NCI-H524 treated with DMSO at 0.1 percent for 48 hours (cell line): ENCODE data around the gene KLF14.
"Not testable (repeated sequence)": the region's sequence is repeated elsewhere in the genome, so short reads cannot be mapped to it uniquely, and the experiment has no call there.

Experiments
- DNase-seq: peaks from one replicate; lab custom pipeline; 2025; lab: John Stamatoyannopoulos, UW

KLF14 gene

GRCh38 chr7:130733931-130734814 is at the start of gene KLF14:
KLF14 (minus strand) TSS chr7:130734207; CDS start chr7:130734033, 174 bp downstream.
- no peak for DNase-seq

DNA sequence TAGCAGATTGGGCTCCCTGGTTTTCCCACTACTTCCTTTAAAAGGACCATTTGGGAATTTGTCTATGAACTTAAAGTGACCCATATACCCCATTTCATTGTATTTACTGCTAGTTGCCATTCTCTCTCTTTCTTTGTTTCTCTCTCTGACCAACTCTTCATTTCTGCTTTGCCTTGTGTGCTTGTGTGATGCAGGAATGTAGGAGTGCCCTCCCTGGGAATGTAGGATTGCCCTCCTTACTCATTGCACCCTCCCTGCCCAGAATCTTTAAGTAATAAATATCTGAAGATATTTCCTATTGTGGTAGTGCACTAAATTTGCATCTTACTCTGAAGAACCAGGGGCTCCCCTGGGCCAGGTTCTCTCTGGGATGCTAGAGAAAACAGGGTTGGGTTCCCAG is 47.3 kb upstream of the KLF14 start:
- no peak for DNase-seq

DNA sequence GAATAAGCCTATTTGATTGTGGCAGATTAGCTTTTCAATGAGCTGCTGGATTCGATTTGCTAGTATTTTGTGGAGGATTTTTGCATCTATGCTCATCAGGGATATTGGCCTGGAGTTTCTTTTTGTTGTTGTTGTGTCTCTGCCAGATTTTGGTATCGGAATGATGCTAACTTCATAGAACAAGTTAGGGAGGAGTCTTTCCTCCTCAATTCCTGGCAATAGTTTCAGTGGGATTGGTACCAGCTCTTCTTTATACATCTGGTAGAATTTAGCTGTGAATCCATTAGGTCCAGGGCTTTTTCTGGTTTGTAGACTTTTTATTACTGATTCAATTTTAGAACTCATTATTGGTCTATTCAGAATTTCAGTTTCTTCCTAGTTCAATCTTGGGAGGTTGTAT is 43.4 kb upstream of the KLF14 start:
- no peak for DNase-seq

GRCh38 chr7:130772456-130772855 is 38.4 kb upstream of the KLF14 start:
- not testable (repeated sequence) for DNase-seq

- no peak for DNase-seq
Measured at GRCh38 chr7:130768854-130769253, 34.8 kb upstream of the KLF14 start.

- not testable (repeated sequence) for DNase-seq
Measured at GRCh38 chr7:130764569-130764968, 30.6 kb upstream of the KLF14 start.

DNA sequence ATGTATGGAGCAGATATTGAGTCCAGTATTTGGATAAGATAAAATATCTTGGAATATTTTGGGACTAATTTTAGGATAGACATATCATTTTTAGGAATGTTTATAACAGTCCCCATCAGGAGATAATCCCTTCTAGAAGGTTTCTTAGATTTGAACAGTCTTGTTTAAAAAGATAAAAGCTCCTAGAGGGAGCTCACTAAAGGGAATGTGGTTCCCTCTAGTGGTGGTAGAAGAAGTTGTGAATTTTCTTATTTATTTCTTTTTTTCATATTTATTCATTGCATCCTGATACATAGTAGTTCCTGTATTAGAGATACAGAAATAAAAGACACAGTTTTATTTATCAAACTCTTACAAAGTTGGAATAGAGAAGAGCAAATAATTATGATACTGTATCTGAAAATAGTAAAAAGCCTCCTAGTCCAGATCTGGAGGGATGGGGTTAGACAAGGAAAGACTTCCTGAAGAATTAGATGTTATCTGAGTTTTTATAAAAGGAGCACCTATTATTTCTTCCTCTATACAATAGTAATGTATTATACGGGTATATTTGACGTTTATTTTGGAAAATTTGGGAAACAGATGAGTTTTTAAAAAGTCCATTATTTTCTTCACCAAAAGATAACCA is 24.5 kb upstream of the KLF14 start:
- DNase-seq: no peak

DNA sequence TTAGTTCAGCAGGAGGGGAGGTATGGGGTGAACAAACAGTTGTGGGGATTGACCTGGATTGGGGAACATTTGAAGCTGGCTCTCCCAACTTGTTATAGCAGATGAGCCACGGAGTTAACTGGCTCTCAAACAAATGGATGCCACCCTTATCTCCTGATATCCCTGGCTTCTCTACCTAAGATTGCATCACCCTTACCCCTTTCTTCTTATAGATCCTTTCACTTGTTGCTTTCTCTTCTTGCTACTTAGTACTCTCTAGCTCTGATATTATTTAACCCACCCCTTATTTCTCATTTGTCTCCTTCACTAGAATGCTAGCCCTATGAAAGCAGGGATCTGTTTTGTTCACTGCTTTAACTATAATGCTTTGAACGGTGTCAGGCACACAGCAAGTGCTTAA is 22.3 kb upstream of the KLF14 start:
- DNase-seq: no peak

DNA sequence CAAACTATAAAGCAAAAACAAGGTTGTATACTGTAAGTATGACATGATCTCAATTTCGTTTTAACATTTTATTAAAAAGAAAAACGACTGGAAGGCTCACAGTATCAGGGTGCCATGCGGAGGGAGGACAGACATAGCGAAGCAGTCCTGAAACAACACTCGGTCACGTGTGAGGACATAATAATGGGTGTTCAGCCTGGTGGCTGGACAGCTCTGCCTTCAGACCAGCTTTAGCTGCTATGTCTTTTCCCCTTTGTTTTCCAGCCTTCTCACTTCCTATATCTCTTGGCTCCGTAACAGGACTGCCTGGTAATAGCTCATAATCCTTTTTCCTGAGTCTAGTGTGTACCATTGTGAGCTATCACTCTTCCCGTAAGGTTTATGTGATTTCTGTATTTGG is 18.4 kb upstream of the KLF14 start:
- no peak for DNase-seq

DNA sequence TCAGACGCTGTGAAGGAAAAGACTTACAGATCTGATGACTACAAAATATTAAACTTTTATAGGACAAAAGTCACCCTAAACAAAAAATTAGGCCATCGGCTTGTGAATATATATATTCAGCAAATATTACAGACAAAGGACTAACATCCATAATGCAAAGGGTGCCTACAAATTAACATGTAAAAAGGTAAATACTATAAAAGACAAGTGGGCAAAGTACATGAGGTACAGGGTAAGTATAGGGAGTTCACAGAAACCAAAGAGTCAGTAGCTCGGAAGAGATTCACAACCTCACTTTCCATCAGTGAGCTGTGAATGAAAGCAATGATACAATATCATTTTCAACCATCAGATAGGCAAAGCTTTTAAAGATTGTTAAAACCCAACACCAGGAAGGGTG is 16.7 kb upstream of the KLF14 start:
- no peak for DNase-seq

- no peak for DNase-seq
Measured at GRCh38 chr7:130748531-130749389, 14.8 kb upstream of the KLF14 start.

GRCh38 chr7:130741331-130741995 is 7.5 kb upstream of the KLF14 start:
- DNase-seq: peak; percentile 85

DNA sequence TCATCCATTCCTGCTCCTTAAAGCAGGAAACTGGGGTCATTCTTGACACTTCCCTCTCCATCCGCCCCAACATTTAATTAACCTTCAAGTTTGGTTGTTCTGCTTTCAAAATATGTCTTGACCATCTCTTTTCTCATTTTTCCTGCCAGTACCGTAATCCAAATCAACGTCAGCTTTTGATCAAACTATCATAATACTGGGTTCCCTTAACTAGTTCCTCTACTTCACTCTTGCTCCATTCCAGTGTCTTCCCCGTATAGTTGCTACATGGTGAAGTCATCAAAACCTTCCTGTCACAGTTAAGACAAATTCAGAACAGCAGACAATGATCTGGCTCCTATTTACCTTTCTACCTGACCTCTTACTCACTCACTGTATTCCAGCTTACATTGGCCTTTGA is 6.6 kb upstream of the KLF14 start:
- DNase-seq: no peak

GRCh38 chr7:130736298-130736900 is 2.4 kb upstream of the KLF14 start:
- no peak for DNase-seq

DNA sequence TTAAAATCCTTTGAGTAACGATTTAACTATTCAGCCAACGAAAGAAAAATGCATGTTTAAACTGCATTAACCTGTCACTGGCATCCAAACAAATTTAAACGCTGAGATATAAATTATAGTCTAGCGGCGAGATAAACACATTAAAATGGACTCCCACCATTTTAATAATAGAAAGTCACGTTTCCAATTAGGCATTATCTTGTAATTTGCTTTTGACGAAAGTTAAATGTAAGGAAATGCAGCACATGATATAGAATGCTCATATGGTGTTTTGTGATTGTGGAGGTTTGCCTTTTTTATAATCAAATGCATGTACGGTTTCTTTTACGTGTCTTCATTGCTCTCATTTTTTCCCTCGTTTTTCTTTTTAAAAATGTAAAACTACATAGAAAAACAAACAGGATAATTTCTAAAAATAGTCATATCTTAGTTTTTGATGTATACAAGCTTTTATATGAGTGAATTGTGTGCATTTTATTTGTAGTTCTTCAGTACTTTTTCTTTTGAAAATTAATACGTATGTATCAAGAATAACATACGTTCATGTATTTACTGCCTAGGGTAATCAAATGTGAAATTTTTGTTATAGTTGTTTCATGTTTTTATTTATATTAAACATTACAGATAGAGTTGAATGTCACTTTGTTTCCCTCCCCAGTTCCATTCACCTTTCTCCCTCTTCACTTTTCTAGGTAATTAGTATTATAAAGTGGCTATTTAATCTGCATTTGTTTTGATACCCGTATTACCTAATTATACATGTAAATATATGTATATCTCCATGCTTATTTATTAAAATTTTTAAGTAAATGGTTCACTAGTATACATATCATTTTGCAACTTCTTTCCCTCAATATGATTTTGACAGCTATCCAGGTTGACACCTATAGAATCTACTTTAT is 1.1 kb upstream of the KLF14 start:
- no peak for DNase-seq

DNA sequence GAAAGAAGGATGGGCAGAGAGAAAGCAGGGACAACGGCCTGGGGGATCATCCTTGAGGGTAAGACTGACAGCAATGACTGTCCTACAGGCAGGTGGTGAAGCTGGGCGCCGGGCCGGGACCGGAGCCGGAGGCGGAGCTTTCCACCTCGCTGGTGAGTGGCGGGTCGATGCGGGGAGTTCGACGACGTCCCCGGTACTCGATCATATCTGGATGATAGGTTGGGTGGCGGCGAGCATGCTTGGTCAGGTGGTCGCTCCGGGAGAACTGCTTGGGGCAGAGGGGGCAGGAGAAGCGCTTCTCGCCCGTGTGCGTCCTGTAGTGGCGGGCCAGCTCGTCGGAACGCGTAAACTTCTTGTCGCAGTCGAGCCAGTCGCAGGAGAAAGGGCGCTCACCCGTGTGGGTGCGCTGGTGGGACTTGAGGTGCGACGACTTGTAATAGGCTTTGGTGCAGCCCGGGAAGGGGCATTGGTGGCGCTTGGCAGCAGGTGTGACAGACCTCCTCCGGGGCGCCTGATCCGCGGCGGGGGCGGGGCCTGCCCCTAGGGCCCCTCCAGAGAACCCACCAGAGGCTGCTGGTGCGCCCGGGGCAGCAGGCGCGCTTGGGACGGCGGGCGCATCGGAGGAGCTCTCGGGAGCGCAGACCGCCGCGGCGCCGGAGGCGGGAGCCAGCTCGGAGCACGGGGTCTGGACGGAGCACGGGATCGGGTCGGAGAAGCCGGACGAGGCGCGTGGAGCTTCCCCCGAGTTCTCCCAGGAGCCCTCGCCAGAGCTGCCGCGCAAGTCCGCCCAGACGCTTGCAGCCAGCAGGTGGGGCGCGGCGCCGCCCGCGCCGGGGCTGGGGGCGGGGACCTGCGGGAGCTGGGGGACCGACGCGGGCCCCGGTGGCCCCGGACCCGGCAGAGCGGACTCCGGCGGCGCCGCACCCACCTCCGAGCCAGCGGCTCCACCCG is 752 bp downstream of the KLF14 start:
- DNase-seq: peak; percentile 12

DNA sequence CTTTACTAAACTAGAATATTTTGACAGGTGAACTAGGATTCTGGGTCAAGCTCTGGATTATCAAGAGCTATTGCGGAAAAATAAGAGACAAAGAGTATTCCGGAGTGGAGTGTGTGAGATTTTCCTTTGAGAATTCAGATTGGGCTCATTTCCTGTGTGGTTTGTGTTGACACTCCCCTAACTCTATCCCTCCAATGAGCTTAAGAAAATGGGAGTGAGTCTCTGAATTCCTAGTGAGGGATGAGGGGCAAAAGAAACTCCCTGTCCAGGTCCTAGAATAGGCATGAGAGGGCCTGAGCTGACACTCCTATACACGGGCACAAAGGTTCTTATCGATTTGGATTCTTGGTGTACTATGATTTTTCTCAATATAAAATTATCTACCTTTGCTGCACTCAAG is 10.2 kb downstream of the KLF14 start:
- no peak for DNase-seq

GRCh38 chr7:130721486-130722277 is 12.3 kb downstream of the KLF14 start:
- peak; percentile 17 for DNase-seq

DNA sequence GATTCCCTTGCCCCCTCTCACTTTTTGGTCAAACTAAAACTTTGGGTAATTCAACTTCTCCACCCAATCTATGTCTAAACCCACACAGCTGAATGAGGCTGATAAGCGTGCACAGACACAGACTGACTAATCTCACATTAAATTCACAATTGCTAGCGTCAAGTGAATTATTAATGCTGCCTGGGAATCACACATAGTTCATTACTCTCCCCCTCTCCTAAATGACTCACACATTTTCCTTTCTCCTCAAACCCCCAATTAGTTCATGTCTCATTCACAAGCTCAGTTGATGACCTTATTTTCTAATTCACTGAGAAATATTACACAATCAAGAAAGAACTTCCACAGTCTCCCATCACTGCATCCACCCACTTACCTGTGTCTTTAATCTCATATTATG is 14.5 kb downstream of the KLF14 start:
- no peak for DNase-seq
